H9 (cell line): Measurements from ENCODE around the gene DOCK9. TPM values are rescaled to one million over a fixed set of nuclear protein-coding genes. Genes with fewer than 3 reads are reported as not detected.

Source experiments
- DNase-seq: peaks from one replicate; pipeline ENCODE4 v3.0.0-alpha.2; 2017
- H2AFZ ChIP-seq: one replicate; pipeline ENCODE4 v1.6.1; 2013; ENCODE audit warnings: mild to moderate bottlenecking, low read length, control low read depth, moderate library complexity
- H2AK5ac ChIP-seq: 2 replicates; pipeline ENCODE4 v1.6.1; 2013; ENCODE audit warnings: low read length, control low read depth, mixed read lengths; ENCODE audit not compliant: insufficient read length
- H2BK120ac ChIP-seq: one replicate; pipeline ENCODE4 v1.6.1; 2013; ENCODE audit warnings: low read depth, mild to moderate bottlenecking, low read length, control low read depth, inconsistent platforms; ENCODE audit not compliant: poor library complexity, severe bottlenecking
- H2BK12ac ChIP-seq: 2 replicates; pipeline ENCODE4 v1.6.1; 2013; ENCODE audit warnings: low read length, control low read depth, mixed read lengths, low read depth; ENCODE audit not compliant: insufficient read length
- H2BK15ac ChIP-seq: 2 replicates; pipeline ENCODE4 v1.6.1; 2013; ENCODE audit warnings: low read depth, low read length, control low read depth
- H2BK20ac ChIP-seq: one replicate; pipeline ENCODE4 v1.6.1; 2013; ENCODE audit warnings: low read depth, mild to moderate bottlenecking, low read length, control low read depth, inconsistent platforms; ENCODE audit not compliant: poor library complexity, severe bottlenecking
- H2BK5ac ChIP-seq: 2 replicates; pipeline ENCODE4 v1.6.1; 2013; ENCODE audit warnings: low read length, control low read depth, mixed read lengths; ENCODE audit not compliant: insufficient read length
- H3K14ac ChIP-seq: 2 replicates; pipeline ENCODE4 v1.6.1; 2013; ENCODE audit warnings: low read length, control low read depth; ENCODE audit not compliant: insufficient read depth
- H3K18ac ChIP-seq: 2 replicates; pipeline ENCODE4 v1.6.1; 2013; ENCODE audit warnings: low read depth, mild to moderate bottlenecking, mixed read lengths, low read length, control low read depth; ENCODE audit not compliant: insufficient read length
- H3K23ac ChIP-seq: 2 replicates; pipeline ENCODE4 v1.6.1; 2013; ENCODE audit warnings: low read length, control low read depth, mixed read lengths, low read depth; ENCODE audit not compliant: insufficient read length
- H3K23me2 ChIP-seq: 2 replicates; pipeline ENCODE4 v1.6.1; 2013; ENCODE audit warnings: low read depth, mild to moderate bottlenecking, mixed read lengths, low read length, control low read depth; ENCODE audit not compliant: insufficient read length, poor library complexity, severe bottlenecking
- H3K27ac ChIP-seq: 2 replicates; pipeline ENCODE4 v1.5.1; 2013; ENCODE audit warnings: low read length, control low read depth, mixed read lengths, low read depth; ENCODE audit not compliant: insufficient read length
- H3K27me3 ChIP-seq: 2 replicates; pipeline ENCODE4 v1.6.1; 2013; ENCODE audit warnings: low read length, control low read depth, inconsistent platforms; ENCODE audit not compliant: insufficient read depth
- H3K4ac ChIP-seq: 2 replicates; pipeline ENCODE4 v1.6.1; 2013; ENCODE audit warnings: low read depth, mild to moderate bottlenecking, control low read depth, inconsistent platforms, low read length, moderate library complexity
- H3K4me1 ChIP-seq: 2 replicates; pipeline ENCODE4 v1.6.1; 2013; ENCODE audit warnings: low read length, control low read depth, inconsistent platforms; ENCODE audit not compliant: insufficient read depth
- H3K4me2 ChIP-seq: 2 replicates; pipeline ENCODE4 v1.6.1; 2013; ENCODE audit warnings: low read length, control low read depth, mixed read lengths; ENCODE audit not compliant: insufficient read length, insufficient read depth
- H3K56ac ChIP-seq: 2 replicates; pipeline ENCODE4 v1.6.1; 2013; ENCODE audit warnings: low read depth, mild to moderate bottlenecking, mixed read lengths, low read length, control low read depth; ENCODE audit not compliant: insufficient read length
- H3K79me1 ChIP-seq: 2 replicates; pipeline ENCODE4 v1.6.1; 2013; ENCODE audit warnings: low read depth, mild to moderate bottlenecking, moderate library complexity, low read length, control low read depth, inconsistent platforms; ENCODE audit not compliant: insufficient read depth, poor library complexity, severe bottlenecking
- H3K79me2 ChIP-seq: 2 replicates; pipeline ENCODE4 v1.6.1; 2013; ENCODE audit warnings: low read length, control low read depth, inconsistent platforms; ENCODE audit not compliant: insufficient read depth
- H3K9ac ChIP-seq: 2 replicates; pipeline ENCODE4 v1.6.1; 2013; ENCODE audit warnings: low read length, control low read depth, mixed read lengths; ENCODE audit not compliant: insufficient read length; ENCODE audit errors: extremely low read depth
- H3K9me3 ChIP-seq: one replicate; pipeline ENCODE4 v1.6.1; 2013; ENCODE audit warnings: low read depth, low read length, inconsistent platforms; ENCODE audit not compliant: control insufficient read depth
- H3T11ph ChIP-seq: one replicate; pipeline ENCODE4 v1.6.1; 2013; ENCODE audit warnings: mild to moderate bottlenecking, low read length, control low read depth, inconsistent platforms
- H4K20me1 ChIP-seq: one replicate; pipeline ENCODE4 v1.6.1; 2013; ENCODE audit not compliant: control insufficient read depth, insufficient read length, insufficient read depth
- H4K5ac ChIP-seq: 2 replicates; pipeline ENCODE4 v1.6.1; 2013; ENCODE audit warnings: low read depth, mild to moderate bottlenecking, mixed read lengths, low read length, control low read depth; ENCODE audit not compliant: insufficient read length
- H4K8ac ChIP-seq: replicated peaks from 2 replicates; pipeline ENCODE4 v1.6.1; 2013; ENCODE audit warnings: low read length, control low read depth, mixed read lengths, low read depth; ENCODE audit not compliant: insufficient read length
- H4K91ac ChIP-seq: 2 replicates; pipeline ENCODE4 v1.6.1; 2013; ENCODE audit warnings: low read depth, mild to moderate bottlenecking, moderate library complexity, mixed read lengths, low read length, control low read depth; ENCODE audit not compliant: insufficient read length
- H3K27ac Mint-ChIP-seq, 3 experiments: 2 replicates in 2 of 3; 3 replicates in 1 of 3; pipeline ENCODE4 v1.8.0; 2020 to 2021; ENCODE audit warnings: mixed read lengths in 3 of 3, mild to moderate bottlenecking in 1 of 3, moderate library complexity in 1 of 3
- H3K27me3 Mint-ChIP-seq: 2 replicates; pipeline ENCODE4 v1.8.0; 2021; ENCODE audit warnings: low read depth, mild to moderate bottlenecking, moderate library complexity, mixed read lengths
- H3K36me3 Mint-ChIP-seq, 3 experiments: 2 replicates in 2 of 3; 3 replicates in 1 of 3; pipeline ENCODE4 v1.8.0; 2020 to 2021; ENCODE audit warnings: low read depth in 3 of 3, mixed read lengths in 3 of 3; ENCODE audit not compliant: insufficient read depth in 1 of 3
- H3K4me1 Mint-ChIP-seq, 2 experiments: 2 replicates each; pipeline ENCODE4 v1.8.0; 2020; ENCODE audit warnings: mixed read lengths in 2 of 2
- H3K4me3 Mint-ChIP-seq, 2 experiments: 2 replicates in 1 of 2; 3 replicates in 1 of 2; pipeline ENCODE4 v1.8.0; 2020 to 2021; ENCODE audit warnings: mild to moderate bottlenecking in 2 of 2, mixed read lengths in 2 of 2, moderate library complexity in 1 of 2
- H3K9me3 Mint-ChIP-seq, 2 experiments: 2 replicates in 1 of 2; 3 replicates in 1 of 2; pipeline ENCODE4 v1.8.0; 2020; ENCODE audit warnings: mild to moderate bottlenecking in 2 of 2, mixed read lengths in 2 of 2, moderate library complexity in 1 of 2
- CTCF ChIP-seq: fragments of 200-600 bp; sonication (generic); conservative IDR thresholded peaks from 3 replicates; pipeline ENCODE4 v1.8.0; 2021; ENCODE audit warnings: antibody characterized with exemption, mild to moderate bottlenecking
- WGBS: extraction: QIAGEN DNeasy Blood & Tissue Kit; methylation state at CpG from one replicate; pipeline ENCODE4 v1.1.7; 2013; ENCODE audit warnings: missing lambda C conversion rate, low lambda C conversion rate, mixed read lengths; ENCODE audit not compliant: insufficient read length; ENCODE audit errors: extremely low coverage; 5-methylcytosine and 5-hydroxymethylcytosine counted together
- total RNA-seq: library from RNA; stranded (reverse); gene quantifications from 2 replicates; pipeline ENCODE4 v1.2.1, GENCODE V29; 2021

Gene DOCK9
- total RNA-seq, 1 experiment from 2014 or later, result 23.0 TPM

GRCh38 chr13:98769736-98770135 is 208.1 kb downstream of the DOCK9 start:
- no peak overlapping the region for H4K5ac ChIP-seq
- H3K9ac ChIP-seq, result no peak overlapping the region
- H4K20me1 ChIP-seq, result no peaks in the 10 kb centered on the region
- Mint-ChIP-seq H3K27ac (no peak overlapping the region), H3K36me3 (no peaks in the 10 kb centered on the region), H3K27me3 (peaks cover 3% of the 10 kb centered on the region), H3K4me3 (no peak overlapping the region), H3K4me1 (peaks cover 0 to 3% of the 10 kb centered on the region in 2 experiments; a peak in 1 of 4 replicates), H3K9me3 (no peaks in the 10 kb centered on the region)
- no peak overlapping the region for H3K4me2 ChIP-seq
- no peak overlapping the region for H2BK12ac ChIP-seq
- no CpG with 5 or more reads among the region's 7 CpGs for WGBS
- H3K23ac ChIP-seq, result no peak overlapping the region
- no peak overlapping the region for H2BK5ac ChIP-seq
- no peak for TF ChIP-seq CTCF
- no peak overlapping the region for H2AFZ ChIP-seq
- no peaks in the 10 kb centered on the region for H3K79me2 ChIP-seq
- no peaks in the 10 kb centered on the region for H3K79me1 ChIP-seq
- H3K9me3 ChIP-seq, result no peaks in the 10 kb centered on the region
- H3T11ph ChIP-seq, result no peak overlapping the region
- H3K18ac ChIP-seq, result no peak overlapping the region
- no peak overlapping the region for H4K91ac ChIP-seq
- no peak overlapping the region for H2BK20ac ChIP-seq
- H3K14ac ChIP-seq, result no peak overlapping the region
- no peaks in the 10 kb centered on the region for H3K23me2 ChIP-seq
- no peak overlapping the region for H2BK15ac ChIP-seq
- no peak overlapping the region for H3K27ac ChIP-seq
- H3K4me1 ChIP-seq, result no peaks in the 10 kb centered on the region
- no peak overlapping the region for H2BK120ac ChIP-seq
- H3K56ac ChIP-seq, result no peak overlapping the region
- no peak for DNase-seq
- no peaks in the 10 kb centered on the region for H3K27me3 ChIP-seq
- H4K8ac ChIP-seq, result no peak overlapping the region
- H2AK5ac ChIP-seq, result no peak overlapping the region
- H3K4ac ChIP-seq, result no peak overlapping the region
